ENCODE measurements around the gene SLC24A4. TPM values are rescaled to one million over a fixed set of nuclear protein-coding genes. Genes with fewer than 3 reads are reported as not detected.

SLC24A4 gene
- total RNA-seq, 1 donor from 2014 or later = 0.82 TPM

DNA sequence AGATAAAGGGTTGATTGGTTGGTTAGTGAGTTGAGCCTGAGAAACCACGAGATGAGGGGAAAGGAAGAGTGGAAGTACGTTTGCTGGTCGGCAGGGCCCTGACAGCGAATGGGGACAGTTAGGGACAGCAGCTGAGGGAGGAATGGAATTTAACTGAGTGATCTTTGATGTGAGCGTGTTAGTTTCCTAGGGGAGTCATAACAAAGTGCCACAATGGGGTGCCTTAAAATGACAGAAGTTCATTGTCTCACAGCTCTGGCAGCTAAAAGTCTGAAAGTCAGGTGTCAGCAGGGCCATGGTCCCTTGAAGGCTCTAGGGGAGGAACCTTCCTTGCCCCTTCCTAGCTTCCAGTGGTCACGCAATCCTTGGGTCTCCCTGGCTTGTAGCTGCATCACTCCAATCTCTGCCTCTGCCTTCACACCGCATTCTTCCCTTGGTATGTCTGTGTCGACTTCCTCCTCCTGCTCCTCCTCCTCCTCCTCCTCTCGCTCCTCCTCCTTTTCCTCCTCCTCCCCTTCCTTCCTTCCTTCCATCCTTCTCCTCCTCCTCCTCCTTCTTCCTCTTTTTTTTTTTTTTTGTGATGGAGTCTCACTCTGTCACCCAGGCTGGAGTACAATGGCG is 164.7 kb downstream of the SLC24A4 start:
- Mint-ChIP-seq H3K9me3 (no peaks in the 10 kb centered on the region), H3K36me3 (no peaks in the 10 kb centered on the region), H3K4me1 (ENCODE audit: unreplicated experiment) (peaks cover 17% of the 10 kb centered on the region), H3K4me3 (no peak overlapping the region), H3K27me3 (peaks cover 6% of the 10 kb centered on the region), H3K27ac (no peak overlapping the region)
- no peak for DNase-seq (ENCODE audit: extremely low spot score, unreplicated experiment)
- TF ChIP-seq, protein P1, sequence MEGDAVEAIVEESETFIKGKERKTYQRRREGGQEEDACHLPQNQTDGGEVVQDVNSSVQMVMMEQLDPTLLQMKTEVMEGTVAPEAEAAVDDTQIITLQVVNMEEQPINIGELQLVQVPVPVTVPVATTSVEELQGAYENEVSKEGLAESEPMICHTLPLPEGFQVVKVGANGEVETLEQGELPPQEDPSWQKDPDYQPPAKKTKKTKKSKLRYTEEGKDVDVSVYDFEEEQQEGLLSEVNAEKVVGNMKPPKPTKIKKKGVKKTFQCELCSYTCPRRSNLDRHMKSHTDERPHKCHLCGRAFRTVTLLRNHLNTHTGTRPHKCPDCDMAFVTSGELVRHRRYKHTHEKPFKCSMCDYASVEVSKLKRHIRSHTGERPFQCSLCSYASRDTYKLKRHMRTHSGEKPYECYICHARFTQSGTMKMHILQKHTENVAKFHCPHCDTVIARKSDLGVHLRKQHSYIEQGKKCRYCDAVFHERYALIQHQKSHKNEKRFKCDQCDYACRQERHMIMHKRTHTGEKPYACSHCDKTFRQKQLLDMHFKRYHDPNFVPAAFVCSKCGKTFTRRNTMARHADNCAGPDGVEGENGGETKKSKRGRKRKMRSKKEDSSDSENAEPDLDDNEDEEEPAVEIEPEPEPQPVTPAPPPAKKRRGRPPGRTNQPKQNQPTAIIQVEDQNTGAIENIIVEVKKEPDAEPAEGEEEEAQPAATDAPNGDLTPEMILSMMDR (conservative IDR thresholded peaks at IDR 0.05) = no peak

GRCh38 chr14:92489394-92490238 is 166.7 kb downstream of the SLC24A4 start:
- H3K36me3 Mint-ChIP-seq = no peaks in the 10 kb centered on the region
- no peak for DNase-seq (ENCODE audit: extremely low spot score, unreplicated experiment)
- H3K27ac Mint-ChIP-seq = peak overlapping the region; percentile 42

DNA sequence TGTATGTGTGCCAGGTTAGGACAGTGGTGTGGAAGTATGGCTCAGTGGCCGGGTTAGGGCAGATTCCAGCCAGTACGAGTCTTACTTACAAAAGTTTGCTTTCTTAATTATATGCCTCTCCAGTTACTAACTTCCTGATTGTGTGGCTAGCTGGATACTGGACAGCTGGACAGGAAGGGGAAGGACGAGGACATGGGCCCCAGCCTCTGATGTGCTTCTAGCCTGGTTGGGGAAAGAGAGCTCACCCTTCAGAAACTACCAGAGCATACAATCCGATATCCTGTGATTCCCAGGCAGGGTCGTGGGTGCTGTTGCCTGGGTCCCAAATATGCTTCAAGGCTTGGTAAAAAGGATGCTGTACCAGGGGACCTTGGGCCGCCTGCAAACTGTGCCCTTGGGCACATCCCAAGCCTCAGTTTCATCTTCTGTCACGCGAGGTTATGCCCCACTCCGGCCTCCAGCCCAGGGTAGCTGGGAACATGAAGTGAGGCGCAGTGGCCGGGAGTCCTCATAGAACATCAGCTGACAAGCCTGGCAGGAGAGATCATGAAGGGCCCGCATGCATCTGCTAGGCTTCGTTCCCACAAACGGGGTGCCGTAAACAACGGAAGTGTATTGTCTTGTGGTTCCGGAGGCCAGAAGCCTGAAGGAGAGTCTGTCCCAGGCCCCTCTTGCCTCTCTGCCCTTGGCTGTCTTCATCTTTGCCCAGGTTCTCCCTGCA is 167.4 kb downstream of the SLC24A4 start:
- Mint-ChIP-seq H3K27ac (peak overlapping the region; percentile 42), H3K4me3 (no peak overlapping the region), H3K36me3 (no peaks in the 10 kb centered on the region), H3K4me1 (ENCODE audit: unreplicated experiment) (peaks cover 17% of the 10 kb centered on the region), H3K9me3 (no peaks in the 10 kb centered on the region), H3K27me3 (peaks cover 6% of the 10 kb centered on the region)
- DNase-seq (ENCODE audit: extremely low spot score, unreplicated experiment) = no peak
- TF ChIP-seq, protein P1 (conservative IDR thresholded peaks at IDR 0.05) = no peak

More at GRCh38 chr14:92489394-92490238, 166.7 kb downstream of the SLC24A4 start:
- H3K4me3 Mint-ChIP-seq = peak overlapping the region; percentile 15
- peaks cover 17% of the 10 kb centered on the region for H3K4me1 Mint-ChIP-seq (ENCODE audit: unreplicated experiment)
- H3K9me3 Mint-ChIP-seq = no peaks in the 10 kb centered on the region
- peaks cover 6% of the 10 kb centered on the region for H3K27me3 Mint-ChIP-seq
- TF ChIP-seq, protein P1 (conservative IDR thresholded peaks at IDR 0.05) = no peak

- H3K27me3 Mint-ChIP-seq = peaks cover 6% of the 10 kb centered on the region
- no peak overlapping the region for H3K4me3 Mint-ChIP-seq
- DNase-seq (ENCODE audit: extremely low spot score, unreplicated experiment) = no peak
- peaks cover 17% of the 10 kb centered on the region for H3K4me1 Mint-ChIP-seq (ENCODE audit: unreplicated experiment)
- no peaks in the 10 kb centered on the region for H3K36me3 Mint-ChIP-seq
- H3K27ac Mint-ChIP-seq = no peak overlapping the region
- TF ChIP-seq, protein P1 (conservative IDR thresholded peaks at IDR 0.05) = no peak
- H3K9me3 Mint-ChIP-seq = no peaks in the 10 kb centered on the region
These were observed 168.8 kb downstream of the SLC24A4 start for GRCh38 chr14:92491782-92492181.

DNA sequence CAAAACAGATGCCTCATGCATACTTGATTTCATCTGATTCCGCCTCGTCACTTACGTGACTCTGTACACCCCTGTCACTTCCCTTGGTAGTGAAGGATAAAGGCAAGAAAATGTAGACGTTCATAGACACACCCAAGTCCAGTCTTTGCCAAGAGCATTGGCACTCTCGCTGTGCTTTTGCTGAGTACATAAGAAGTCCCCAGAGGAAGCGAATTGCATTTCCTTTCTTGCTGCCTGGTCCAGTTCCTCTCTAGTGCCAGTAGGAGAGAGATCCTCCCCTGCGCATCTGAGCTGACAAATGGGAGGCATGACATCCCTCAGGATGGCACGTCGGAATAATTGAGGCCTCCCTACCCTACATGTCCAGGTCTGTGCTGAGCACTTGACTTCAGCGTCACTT is 169.3 kb downstream of the SLC24A4 start:
- TF ChIP-seq, protein P1 (conservative IDR thresholded peaks at IDR 0.05) = no peak
- Mint-ChIP-seq H3K9me3 (no peaks in the 10 kb centered on the region), H3K4me3 (no peak overlapping the region), H3K36me3 (no peaks in the 10 kb centered on the region), H3K27ac (no peak overlapping the region), H3K4me1 (ENCODE audit: unreplicated experiment) (peaks cover 12% of the 10 kb centered on the region), H3K27me3 (peaks cover 6% of the 10 kb centered on the region)
- DNase-seq (ENCODE audit: extremely low spot score, unreplicated experiment) = peak; percentile 20
